A549 (cell line): ENCODE results near the gene NDUFA13. TPM values are rescaled to one million over a fixed set of nuclear protein-coding genes. Genes with fewer than 3 reads are reported as not detected.
A peak's percentile ranks its signal among the peaks of the same experiment; 100 is the strongest.

Source experiments
- ATAC-seq, 2 experiments: fragments of 200-7000 bp in 1 of 2; fragments of >200 bp in 1 of 2; cut with Nextera tagmentation in 1 of 2; cut with Tn5 transposase in 1 of 2; 3 replicates each; pipeline versions ENCODE4 v1.8.0 to v1.9.1; 2018 to 2020; ENCODE audit warnings: mild to moderate bottlenecking in 1 of 2, moderate library complexity in 1 of 2
- CTCF ChIA-PET: fragments of 300-600 bp; sonication (Branson Sonifier 250); formaldehyde crosslinking; extraction: SDS; loops from one replicate; lab custom pipeline; 2021; ENCODE audit warnings: antibody characterized with exemption, inconsistent platforms; lab: Yijun Ruan, JAX
- POLR2A ChIA-PET: fragments of 350-600 bp; formaldehyde crosslinking; extraction: SDS; loops from one replicate; lab custom pipeline; 2021; ENCODE audit warnings: antibody characterized with exemption, inconsistent platforms; lab: Yijun Ruan, JAX
- DNase-seq, 2 experiments: peaks; one replicate each; pipeline versions ENCODE4 v3.0.0 to v3.0.0-alpha.2; 2011 to 2016; ENCODE audit warnings: low read depth in 1 of 2, low spot score in 1 of 2
- FAIRE-seq: peaks from 2 replicates; lab custom pipeline; 2011; peaks lifted over from hg19 to GRCh38; lab: Jason Lieb, UNC
- H3K27ac ChIP-seq, 2 experiments: fragments of >200 bp; sonication (Bioruptor Twin); formaldehyde crosslinking; 3 replicates each; pipeline ENCODE4 v1.5.1; 2016 to 2017
- H3K4me1 ChIP-seq: fragments of >200 bp; sonication (Bioruptor Twin); formaldehyde crosslinking; 3 replicates; pipeline ENCODE4 v1.6.1; 2016
- H3K4me2 ChIP-seq: fragments of >200 bp; sonication (Bioruptor Twin); formaldehyde crosslinking; 3 replicates; pipeline ENCODE4 v1.6.1; 2016
- H3K4me3 ChIP-seq: fragments of >200 bp; sonication (Bioruptor Twin); formaldehyde crosslinking; 3 replicates; pipeline ENCODE4 v1.5.1; 2016
- H3K9me3 ChIP-seq: fragments of >200 bp; sonication (Bioruptor Twin); formaldehyde crosslinking; 3 replicates; pipeline ENCODE4 v1.6.1; 2016
- CBX2 ChIP-seq: fragments of 200-600 bp; sonication (generic); IDR thresholded peaks from 2 replicates; pipeline ENCODE4 v1.6.1; 2016; ENCODE audit warnings: low read depth, mild to moderate bottlenecking, borderline replicate concordance
- CTCF ChIP-seq: fragments of >200 bp; sonication (Bioruptor Twin); formaldehyde crosslinking; IDR thresholded peaks from 3 replicates; pipeline ENCODE4 v1.5.1; 2016
- EHF ChIP-seq: fragments of 250-450 bp; sonication (Bioruptor Pico); IDR thresholded peaks from 2 replicates; pipeline ENCODE4 v1.5.0; 2020; ENCODE audit warnings: mild to moderate bottlenecking
- HOXB13 ChIP-seq: fragments of 250-450 bp; sonication (Bioruptor Pico); IDR thresholded peaks from 2 replicates; pipeline ENCODE4 v1.5.0; 2020; ENCODE audit warnings: low read depth, mild to moderate bottlenecking, moderate library complexity
- NPAS2 ChIP-seq: fragments of 250-450 bp; sonication (Bioruptor Pico); IDR thresholded peaks from 2 replicates; pipeline ENCODE4 v1.8.0; 2022; ENCODE audit warnings: mild to moderate bottlenecking, moderate library complexity, borderline replicate concordance
- POLR2AphosphoS2 ChIP-seq: conservative IDR thresholded peaks from 2 replicates; pipeline ENCODE4 v1.6.1; 2012; ENCODE audit warnings: low read length, improper control_type of control experiment, inconsistent platforms
- WGBS: methylation state at CpG from one replicate; pipeline ENCODE4 v1.1.6; 2017; ENCODE audit errors: missing lambda C conversion rate; 5-methylcytosine and 5-hydroxymethylcytosine counted together
- polyA plus RNA-seq, 4 experiments: library from polyadenylated mRNA; depleted of rRNA in 3 of 4; stranded (reverse); fragments of >200 nt; fragmentation: RNase III in 1 of 4; extraction: RNeasy Plus Mini Kit Qiagen cat#74134 plus additional on column Dnase treatment in 1 of 4; gene quantifications; 2 replicates in 3 of 4; 3 replicates in 1 of 4; pipeline ENCODE4 v1.2.3, GENCODE V29; 2011 to 2017
- TF ChIP-seq, protein P1 (sequence below): fragments of 200-600 bp; sonication (generic); IDR thresholded peaks from 2 replicates; pipeline ENCODE4 v1.6.1; 2016; ENCODE audit warnings: antibody characterized with exemption, mild to moderate bottlenecking, moderate library complexity
- TF ChIP-seq, protein P2 (sequence below): fragments of 450-650 bp; IDR thresholded peaks from 2 replicates; pipeline ENCODE4 v1.6.1; 2014; ENCODE audit warnings: antibody characterized with exemption
- TF ChIP-seq, protein P3 (sequence below): fragments of >200 bp; sonication (Bioruptor Twin); formaldehyde crosslinking; IDR thresholded peaks from 3 replicates; pipeline ENCODE4 v1.6.1; 2016
- TF ChIP-seq, protein P4 (sequence below): IDR thresholded peaks from 2 replicates; pipeline ENCODE4 v1.6.1; 2012

NDUFA13 gene
- polyA plus RNA-seq, 2 of the 4 experiments (the other 2 are of a cell fraction) = 197 to 253 TPM

GRCh38 chr19:19561946-19562664 lies 46.1 kb downstream of the NDUFA13 start:
- H3K4me1 ChIP-seq = no peaks in the 10 kb centered on the region
- ChIA-PET POLR2A (no interaction called here), CTCF (interaction anchor here (0.5 to 1.2 kb wide), 2 partner anchors 8 to 802 kb away, joined by 3 read pairs; no protein-coding TSS in a partner anchor)
- no peak for FAIRE-seq
- no peak overlapping the region for H3K4me3 ChIP-seq
- no peak for ATAC-seq
- no peak overlapping the region for H3K27ac ChIP-seq
- TF ChIP-seq, protein P1, sequence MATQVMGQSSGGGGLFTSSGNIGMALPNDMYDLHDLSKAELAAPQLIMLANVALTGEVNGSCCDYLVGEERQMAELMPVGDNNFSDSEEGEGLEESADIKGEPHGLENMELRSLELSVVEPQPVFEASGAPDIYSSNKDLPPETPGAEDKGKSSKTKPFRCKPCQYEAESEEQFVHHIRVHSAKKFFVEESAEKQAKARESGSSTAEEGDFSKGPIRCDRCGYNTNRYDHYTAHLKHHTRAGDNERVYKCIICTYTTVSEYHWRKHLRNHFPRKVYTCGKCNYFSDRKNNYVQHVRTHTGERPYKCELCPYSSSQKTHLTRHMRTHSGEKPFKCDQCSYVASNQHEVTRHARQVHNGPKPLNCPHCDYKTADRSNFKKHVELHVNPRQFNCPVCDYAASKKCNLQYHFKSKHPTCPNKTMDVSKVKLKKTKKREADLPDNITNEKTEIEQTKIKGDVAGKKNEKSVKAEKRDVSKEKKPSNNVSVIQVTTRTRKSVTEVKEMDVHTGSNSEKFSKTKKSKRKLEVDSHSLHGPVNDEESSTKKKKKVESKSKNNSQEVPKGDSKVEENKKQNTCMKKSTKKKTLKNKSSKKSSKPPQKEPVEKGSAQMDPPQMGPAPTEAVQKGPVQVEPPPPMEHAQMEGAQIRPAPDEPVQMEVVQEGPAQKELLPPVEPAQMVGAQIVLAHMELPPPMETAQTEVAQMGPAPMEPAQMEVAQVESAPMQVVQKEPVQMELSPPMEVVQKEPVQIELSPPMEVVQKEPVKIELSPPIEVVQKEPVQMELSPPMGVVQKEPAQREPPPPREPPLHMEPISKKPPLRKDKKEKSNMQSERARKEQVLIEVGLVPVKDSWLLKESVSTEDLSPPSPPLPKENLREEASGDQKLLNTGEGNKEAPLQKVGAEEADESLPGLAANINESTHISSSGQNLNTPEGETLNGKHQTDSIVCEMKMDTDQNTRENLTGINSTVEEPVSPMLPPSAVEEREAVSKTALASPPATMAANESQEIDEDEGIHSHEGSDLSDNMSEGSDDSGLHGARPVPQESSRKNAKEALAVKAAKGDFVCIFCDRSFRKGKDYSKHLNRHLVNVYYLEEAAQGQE = no peak
- no peak for TF ChIP-seq CTCF
- no peak overlapping the region for H3K4me2 ChIP-seq
- no peaks in the 10 kb centered on the region for H3K9me3 ChIP-seq
- no peak for DNase-seq
- 87% methylated on average over 15 of the region's 26 CpGs for WGBS

GRCh38 chr19:19562665-19563347 lies 46.8 kb downstream of the NDUFA13 start:
- H3K27ac ChIP-seq = no peak overlapping the region
- DNase-seq (no peak), ATAC-seq (peak; percentile 26 to 54; a peak in 2 of 6 replicates), FAIRE-seq (no peak)
- ChIA-PET CTCF (interaction anchor here (0.5 to 1.2 kb wide), 3 partner anchors 8 to 802 kb away, joined by 3 to 4 read pairs (median 3); no protein-coding TSS in a partner anchor), POLR2A (no interaction called here)
- H3K4me2 ChIP-seq = no peak overlapping the region
- TF ChIP-seq POLR2AphosphoS2 (no peak), NPAS2 (CRISPR knock-in tag) (no peak), HOXB13 (no peak), CBX2 (no peak), EHF (CRISPR knock-in tag) (no peak)
- TF ChIP-seq, protein P2, sequence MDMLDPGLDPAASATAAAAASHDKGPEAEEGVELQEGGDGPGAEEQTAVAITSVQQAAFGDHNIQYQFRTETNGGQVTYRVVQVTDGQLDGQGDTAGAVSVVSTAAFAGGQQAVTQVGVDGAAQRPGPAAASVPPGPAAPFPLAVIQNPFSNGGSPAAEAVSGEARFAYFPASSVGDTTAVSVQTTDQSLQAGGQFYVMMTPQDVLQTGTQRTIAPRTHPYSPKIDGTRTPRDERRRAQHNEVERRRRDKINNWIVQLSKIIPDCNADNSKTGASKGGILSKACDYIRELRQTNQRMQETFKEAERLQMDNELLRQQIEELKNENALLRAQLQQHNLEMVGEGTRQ = no peak
- TF ChIP-seq, protein P3, sequence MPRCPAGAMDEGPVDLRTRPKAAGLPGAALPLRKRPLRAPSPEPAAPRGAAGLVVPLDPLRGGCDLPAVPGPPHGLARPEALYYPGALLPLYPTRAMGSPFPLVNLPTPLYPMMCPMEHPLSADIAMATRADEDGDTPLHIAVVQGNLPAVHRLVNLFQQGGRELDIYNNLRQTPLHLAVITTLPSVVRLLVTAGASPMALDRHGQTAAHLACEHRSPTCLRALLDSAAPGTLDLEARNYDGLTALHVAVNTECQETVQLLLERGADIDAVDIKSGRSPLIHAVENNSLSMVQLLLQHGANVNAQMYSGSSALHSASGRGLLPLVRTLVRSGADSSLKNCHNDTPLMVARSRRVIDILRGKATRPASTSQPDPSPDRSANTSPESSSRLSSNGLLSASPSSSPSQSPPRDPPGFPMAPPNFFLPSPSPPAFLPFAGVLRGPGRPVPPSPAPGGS = no peak
- TF ChIP-seq, protein P4, sequence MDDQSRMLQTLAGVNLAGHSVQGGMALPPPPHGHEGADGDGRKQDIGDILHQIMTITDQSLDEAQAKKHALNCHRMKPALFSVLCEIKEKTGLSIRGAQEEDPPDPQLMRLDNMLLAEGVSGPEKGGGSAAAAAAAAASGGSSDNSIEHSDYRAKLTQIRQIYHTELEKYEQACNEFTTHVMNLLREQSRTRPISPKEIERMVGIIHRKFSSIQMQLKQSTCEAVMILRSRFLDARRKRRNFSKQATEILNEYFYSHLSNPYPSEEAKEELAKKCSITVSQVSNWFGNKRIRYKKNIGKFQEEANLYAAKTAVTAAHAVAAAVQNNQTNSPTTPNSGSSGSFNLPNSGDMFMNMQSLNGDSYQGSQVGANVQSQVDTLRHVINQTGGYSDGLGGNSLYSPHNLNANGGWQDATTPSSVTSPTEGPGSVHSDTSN = no peak
- 91% methylated on average over 5 of the region's 17 CpGs for WGBS
- no peak overlapping the region for H3K4me3 ChIP-seq
- H3K9me3 ChIP-seq = no peaks in the 10 kb centered on the region
- no peaks in the 10 kb centered on the region for H3K4me1 ChIP-seq
